Neuronal stem cell (in vitro differentiated cells): Measurements from ENCODE around the gene FZD7.

Experiments used
- DNase-seq: peaks from one replicate; pipeline ENCODE4 v3.0.0-alpha.2; 2013; ENCODE audit warnings: low spot score
- H2AFZ ChIP-seq: one replicate; pipeline ENCODE4 v1.6.1; 2013; ENCODE audit warnings: mild to moderate bottlenecking, low read length, inconsistent platforms
- H2AK5ac ChIP-seq: 2 replicates; pipeline ENCODE4 v1.6.1; 2013; ENCODE audit warnings: low read depth, mild to moderate bottlenecking, inconsistent platforms, low read length, moderate library complexity, mixed read lengths
- H2BK120ac ChIP-seq: 2 replicates; pipeline ENCODE4 v1.6.1; 2013; ENCODE audit warnings: low read depth, mild to moderate bottlenecking, inconsistent platforms, low read length, moderate library complexity, mixed read lengths
- H2BK12ac ChIP-seq: one replicate; pipeline ENCODE4 v1.6.1; 2013; ENCODE audit warnings: low read length, inconsistent platforms
- H2BK15ac ChIP-seq: 2 replicates; pipeline ENCODE4 v1.6.1; 2013; ENCODE audit warnings: mild to moderate bottlenecking, low read length, inconsistent platforms, mixed read lengths
- H2BK5ac ChIP-seq: one replicate; pipeline ENCODE4 v1.6.1; 2013; ENCODE audit warnings: inconsistent platforms, mild to moderate bottlenecking, low read length, moderate library complexity
- H3K14ac ChIP-seq: one replicate; pipeline ENCODE4 v1.6.1; 2013; ENCODE audit warnings: low read length, inconsistent platforms
- H3K18ac ChIP-seq: 2 replicates; pipeline ENCODE4 v1.6.1; 2013; ENCODE audit warnings: low read length, inconsistent platforms
- H3K23ac ChIP-seq: 2 replicates; pipeline ENCODE4 v1.6.1; 2013; ENCODE audit warnings: low read depth, mild to moderate bottlenecking, mixed read lengths, low read length, inconsistent platforms; ENCODE audit not compliant: poor library complexity
- H3K27ac ChIP-seq: replicated peaks from 3 replicates; pipeline ENCODE4 v1.5.1; 2013; ENCODE audit warnings: low read length, inconsistent platforms
- H3K27me3 ChIP-seq, 3 experiments: 2 replicates each; pipeline ENCODE4 v1.6.1; 2013; ENCODE audit warnings: low read length in 3 of 3, mild to moderate bottlenecking in 2 of 3, inconsistent platforms in 1 of 3, low read depth in 1 of 3, mixed read lengths in 1 of 3, moderate library complexity in 1 of 3; ENCODE audit not compliant: control insufficient read depth in 3 of 3, insufficient read depth in 3 of 3
- H3K36me3 ChIP-seq, 2 donors: replicated peaks in 1 of 2; 2 replicates each; pipeline ENCODE4 v1.6.1; 2013; ENCODE audit warnings: low read length in 2 of 2; ENCODE audit not compliant: control insufficient read depth in 2 of 2, insufficient read depth in 2 of 2
- H3K4ac ChIP-seq: 2 replicates; pipeline ENCODE4 v1.6.1; 2013; ENCODE audit warnings: inconsistent platforms, mild to moderate bottlenecking, low read length, moderate library complexity
- H3K4me1 ChIP-seq, 2 donors: 1 replicate in 1 of 2; 2 replicates in 1 of 2; pipeline ENCODE4 v1.6.1; 2013; ENCODE audit warnings: low read length in 2 of 2, low read depth in 1 of 2; ENCODE audit not compliant: control insufficient read depth in 2 of 2, insufficient read depth in 1 of 2
- H3K4me2 ChIP-seq: one replicate; pipeline ENCODE4 v1.6.1; 2013; ENCODE audit warnings: mild to moderate bottlenecking, low read length, inconsistent platforms; ENCODE audit not compliant: insufficient read depth, poor library complexity, severe bottlenecking
- H3K4me3 ChIP-seq, 2 donors: 2 replicates each; pipeline ENCODE4 v1.5.1; 2013; ENCODE audit warnings: low read length in 2 of 2, mild to moderate bottlenecking in 2 of 2, inconsistent platforms in 1 of 2, moderate library complexity in 1 of 2
- H3K79me1 ChIP-seq: one replicate; pipeline ENCODE4 v1.6.1; 2013; ENCODE audit warnings: low read depth, mild to moderate bottlenecking, inconsistent platforms, low read length, moderate library complexity
- H3K9ac ChIP-seq: one replicate; pipeline ENCODE4 v1.6.1; 2013; ENCODE audit warnings: mild to moderate bottlenecking, low read depth, low read length, inconsistent platforms; ENCODE audit not compliant: poor library complexity
- H3K9me3 ChIP-seq, 2 donors: replicated peaks in 1 of 2; 2 replicates each; pipeline versions ENCODE3 to v1.6.1; 2013; ENCODE audit warnings: low read length in 2 of 2, mild to moderate bottlenecking in 2 of 2, inconsistent platforms in 1 of 2, low read depth in 1 of 2, mixed read lengths in 1 of 2, moderate library complexity in 1 of 2; ENCODE audit not compliant: control insufficient read depth in 2 of 2, insufficient read depth in 1 of 2
- H4K8ac ChIP-seq: one replicate; pipeline ENCODE4 v1.6.1; 2013; ENCODE audit warnings: low read depth, mild to moderate bottlenecking, inconsistent platforms, low read length, moderate library complexity
- H4K91ac ChIP-seq: one replicate; pipeline ENCODE4 v1.6.1; 2013; ENCODE audit warnings: low read length, low read depth, mild to moderate bottlenecking, inconsistent platforms; ENCODE audit not compliant: poor library complexity
- WGBS, 2 donors: extraction: QIAGEN DNeasy Blood & Tissue Kit; methylation state at CpG; one replicate each; pipeline ENCODE4 v1.1.7; 2013; ENCODE audit warnings: missing lambda C conversion rate in 2 of 2, mixed read lengths in 1 of 2; ENCODE audit not compliant: insufficient read length in 2 of 2, insufficient replicate concordance in 1 of 2; ENCODE audit errors: extremely low coverage in 2 of 2; 5-methylcytosine and 5-hydroxymethylcytosine counted together

Gene FZD7

GRCh38 chr2:202025816-202026215 is 7.8 kb upstream of the FZD7 start:
- H2BK15ac ChIP-seq: no peak overlapping the region
- no peaks in the 10 kb centered on the region for H3K27me3 ChIP-seq
- peaks cover 13 to 20% of the 10 kb centered on the region in 2 donors for H3K4me1 ChIP-seq
- H4K91ac ChIP-seq: no peak overlapping the region
- H3K79me1 ChIP-seq: no peaks in the 10 kb centered on the region
- H3K9ac ChIP-seq: no peak overlapping the region
- H3K4ac ChIP-seq: no peak overlapping the region
- no CpG with 5 or more reads among the region's 5 CpGs for WGBS, 2 donors
- H3K36me3 ChIP-seq: no peaks in the 10 kb centered on the region
- H2AFZ ChIP-seq: no peak overlapping the region
- no peak overlapping the region for H2BK5ac ChIP-seq
- no peak overlapping the region for H3K4me2 ChIP-seq
- H3K18ac ChIP-seq: no peak overlapping the region
- no peak overlapping the region for H2BK12ac ChIP-seq
- DNase-seq: no peak
- H3K9me3 ChIP-seq: no peaks in the 10 kb centered on the region
- H3K27ac ChIP-seq: no peak overlapping the region
- no peak overlapping the region for H2BK120ac ChIP-seq
- no peak overlapping the region for H3K23ac ChIP-seq
- H3K4me3 ChIP-seq: no peak overlapping the region
- no peak overlapping the region for H4K8ac ChIP-seq
- H3K14ac ChIP-seq: no peak overlapping the region
- no peak overlapping the region for H2AK5ac ChIP-seq

GRCh38 chr2:202026507-202026906 is 7.1 kb upstream of the FZD7 start:
- Histone ChIP-seq H3K4me3 (no peak overlapping the region), H3K27me3 (no peaks in the 10 kb centered on the region), H3K9ac (no peak overlapping the region), H3K14ac (no peak overlapping the region), H3K4me2 (no peak overlapping the region), H2BK12ac (no peak overlapping the region), H3K18ac (peak overlapping the region; percentile 2), H3K4ac (no peak overlapping the region), H2AFZ (no peak overlapping the region), H2BK120ac (no peak overlapping the region), H2AK5ac (no peak overlapping the region), H2BK15ac (no peak overlapping the region), H3K9me3 (no peaks in the 10 kb centered on the region), H3K27ac (no peak overlapping the region), H2BK5ac (no peak overlapping the region), H3K4me1 (peaks cover 16 to 20% of the 10 kb centered on the region in 2 donors), H3K36me3 (no peaks in the 10 kb centered on the region), H4K91ac (no peak overlapping the region), H3K79me1 (no peaks in the 10 kb centered on the region), H4K8ac (no peak overlapping the region), H3K23ac (no peak overlapping the region)
- DNase-seq: no peak
- WGBS, 2 donors: no CpG with 5 or more reads among the region's 5 CpGs

- no CpG with 5 or more reads among the region's 4 CpGs for WGBS, 2 donors
- Histone ChIP-seq H3K4me3 (no peak overlapping the region), H3K79me1 (peaks cover 2% of the 10 kb centered on the region), H2AK5ac (no peak overlapping the region), H2BK5ac (no peak overlapping the region), H3K9me3 (peaks cover 0 to 5% of the 10 kb centered on the region in 2 donors), H3K23ac (no peak overlapping the region), H3K9ac (no peak overlapping the region), H3K4me2 (no peak overlapping the region), H2BK15ac (no peak overlapping the region), H3K4me1 (peaks cover 4 to 10% of the 10 kb centered on the region in 2 donors), H3K27me3 (no peaks in the 10 kb centered on the region), H2BK120ac (no peak overlapping the region), H4K91ac (no peak overlapping the region), H2AFZ (no peak overlapping the region), H3K14ac (no peak overlapping the region), H3K18ac (no peak overlapping the region), H3K27ac (no peak overlapping the region), H4K8ac (no peak overlapping the region), H3K4ac (no peak overlapping the region), H3K36me3 (peaks cover 0 to 8% of the 10 kb centered on the region in 2 donors), H2BK12ac (no peak overlapping the region)
- DNase-seq: no peak
Observed at GRCh38 chr2:202030691-202031090, 3.0 kb upstream of the FZD7 start.

GRCh38 chr2:202031246-202031951 is 2.3 kb upstream of the FZD7 start:
- Histone ChIP-seq H4K91ac (no peak overlapping the region), H3K4me3 (peak overlapping the region in 1 of 2 donors; percentile 82), H2BK15ac (no peak overlapping the region), H3K4me2 (peak overlapping the region; percentile 94), H3K4ac (no peak overlapping the region), H2AK5ac (no peak overlapping the region), H3K23ac (no peak overlapping the region), H3K27me3 (no peaks in the 10 kb centered on the region), H2BK5ac (no peak overlapping the region), H3K36me3 (peaks cover 4 to 13% of the 10 kb centered on the region in 2 donors), H3K9ac (no peak overlapping the region), H2BK120ac (no peak overlapping the region), H3K79me1 (peaks cover 7% of the 10 kb centered on the region), H3K18ac (no peak overlapping the region), H2AFZ (peak overlapping the region; percentile 86), H3K14ac (no peak overlapping the region), H3K4me1 (peaks cover 2 to 13% of the 10 kb centered on the region in 2 donors), H3K27ac (no peak overlapping the region), H3K9me3 (peaks cover 0 to 10% of the 10 kb centered on the region in 2 donors), H4K8ac (no peak overlapping the region), H2BK12ac (no peak overlapping the region)
- no peak for DNase-seq
- WGBS, 2 donors: no CpG with 5 or more reads among the region's 4 CpGs
